ENCODE measurements around the gene ARL14EPL. TPM values are rescaled to one million over a fixed set of nuclear protein-coding genes. Genes with fewer than 3 reads are reported as not detected.
"Not testable (repeated sequence)": the region's sequence is repeated elsewhere in the genome, so short reads cannot be mapped to it uniquely, and the experiment has no call there.

The ARL14EPL gene
- total RNA-seq, 1 donor from 2014 or later, result not detected

DNA sequence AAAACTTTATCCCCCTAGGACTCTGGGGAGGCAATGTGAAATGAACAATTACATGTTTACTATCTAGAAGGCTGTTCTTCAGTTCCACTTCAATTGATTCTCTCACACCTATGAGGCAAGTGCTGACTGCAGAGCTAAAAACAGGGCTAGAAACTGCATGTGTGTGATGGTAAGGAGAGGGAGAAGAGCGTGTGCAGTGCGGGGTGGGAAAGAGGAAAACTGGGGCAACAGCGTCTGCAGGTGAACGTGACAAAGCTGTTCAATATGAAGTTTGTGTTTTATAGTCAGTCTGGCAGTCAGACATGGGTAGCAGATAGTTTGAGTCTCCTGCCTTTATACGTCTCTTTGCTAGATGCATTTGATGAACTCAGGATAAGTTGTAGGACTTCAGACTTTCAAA lies 45.9 kb downstream of the ARL14EPL start:
- no peak overlapping the region for H3K4me3 ChIP-seq (ENCODE audit: low read length in 3 of 3)
- no peak overlapping the region for H3K27ac ChIP-seq (ENCODE audit: low read depth, low read length)
- H3K36me3 ChIP-seq (ENCODE audit: control insufficient read depth in 3 of 3, insufficient read depth in 3 of 3, low read length in 3 of 3), result no peaks in the 10 kb centered on the region
- no peaks in the 10 kb centered on the region for H3K27me3 ChIP-seq (ENCODE audit: control insufficient read depth in 3 of 3, insufficient read depth in 3 of 3, low read length in 3 of 3)
- no peaks in the 10 kb centered on the region for H3K4me1 ChIP-seq (ENCODE audit: control insufficient read depth in 3 of 3, insufficient read depth in 3 of 3, low read length in 3 of 3)
- H3K9ac ChIP-seq (ENCODE audit: low read depth in 1 of 3, low read length in 3 of 3), result no peak overlapping the region
- no peaks in the 10 kb centered on the region for H3K9me3 ChIP-seq (ENCODE audit: control insufficient read depth in 3 of 3, low read length in 3 of 3)

DNA sequence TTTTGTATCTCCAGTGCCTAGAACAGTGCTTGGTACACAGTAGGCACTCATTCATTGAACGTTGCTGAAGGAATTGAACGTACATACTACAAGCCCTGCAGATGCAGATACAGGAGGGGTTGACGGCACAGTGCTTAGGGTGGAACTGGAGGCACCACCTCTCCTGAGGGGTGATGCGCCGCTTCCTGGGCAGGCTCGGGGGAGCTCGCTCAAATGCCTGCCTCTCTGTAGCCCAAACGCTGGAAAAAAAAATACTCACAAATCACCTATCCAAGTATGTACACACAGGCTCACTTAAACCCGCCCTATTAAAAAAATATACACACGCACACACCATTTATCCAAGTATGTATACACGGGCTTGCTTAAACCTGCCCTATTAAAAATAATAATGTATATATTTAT lies 52.0 kb downstream of the ARL14EPL start:
- H3K27ac ChIP-seq (ENCODE audit: low read depth, low read length), result no peak overlapping the region

DNA sequence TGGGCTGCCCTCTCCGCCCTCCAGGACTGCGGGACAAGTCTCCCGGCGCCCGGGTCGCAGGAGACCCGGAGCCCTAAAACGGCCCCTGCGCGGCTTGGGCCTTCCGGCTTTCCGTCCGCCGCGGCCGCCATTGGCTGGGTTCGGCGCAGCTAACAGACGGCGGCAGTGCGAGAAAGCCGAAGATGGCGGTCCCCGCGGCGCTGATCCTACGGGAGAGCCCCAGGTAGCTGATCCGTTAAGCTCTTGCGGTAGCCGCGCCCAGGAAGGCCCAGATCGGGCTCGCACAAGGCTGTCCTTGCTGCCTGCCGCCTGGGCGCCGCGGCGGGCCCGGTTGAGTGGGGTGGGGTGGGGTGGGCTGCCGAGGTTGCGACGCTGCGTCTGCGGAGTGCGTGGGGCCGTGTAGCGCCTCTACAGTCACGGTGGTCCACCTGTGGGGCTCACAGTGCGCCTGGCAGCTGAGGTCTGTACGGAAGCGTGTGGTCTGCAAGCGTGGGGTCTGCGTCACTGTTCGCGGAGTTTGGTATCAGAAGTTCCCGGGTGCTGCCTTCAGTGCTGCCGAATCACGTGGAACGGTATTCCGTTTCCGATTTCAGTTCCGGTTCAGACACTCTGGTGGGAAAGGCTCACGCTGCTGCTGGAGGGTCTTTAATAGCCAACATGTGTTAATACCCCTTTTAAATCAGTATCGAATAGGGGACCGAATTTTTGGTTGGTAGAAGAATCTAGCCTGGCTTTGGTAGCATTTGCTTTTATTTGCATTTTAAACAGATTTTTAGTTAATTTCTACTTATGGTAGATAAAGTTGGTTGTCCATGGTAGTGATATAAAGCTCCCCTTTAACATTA lies 52.8 kb downstream of the ARL14EPL start, which contains the start of gene COMMD10:
COMMD10 (plus strand) TSS at position 155 of the 845 bp plus-strand sequence.
- Histone ChIP-seq H3K4me1 (ENCODE audit: control insufficient read depth in 3 of 3, insufficient read depth in 3 of 3, low read length in 3 of 3) (peaks cover 7 to 13% (median 12%) of the 10 kb centered on the region in 3 donors), H3K27ac (ENCODE audit: low read depth, low read length) (peak within 1 kb of the TSS; percentile 74), H3K27me3 (ENCODE audit: control insufficient read depth in 3 of 3, insufficient read depth in 3 of 3, low read length in 3 of 3) (no peaks in the 10 kb centered on the region), H3K9me3 (ENCODE audit: control insufficient read depth in 3 of 3, low read length in 3 of 3) (no peaks in the 10 kb centered on the region), H3K36me3 (ENCODE audit: control insufficient read depth in 3 of 3, insufficient read depth in 3 of 3, low read length in 3 of 3) (peaks cover 4 to 15% (median 5%) of the 10 kb centered on the region in 3 donors), H3K9ac (ENCODE audit: low read depth in 1 of 3, low read length in 3 of 3) (peak within 1 kb of the TSS; percentile 90 to 96 (median 94)), H3K4me3 (ENCODE audit: low read length in 3 of 3) (peak within 1 kb of the TSS; percentile 97 to 98 (median 98))

More for the DNA sequence above, 52.0 kb downstream of the ARL14EPL start:
- Histone ChIP-seq H3K9me3 (ENCODE audit: control insufficient read depth in 3 of 3, low read length in 3 of 3) (no peaks in the 10 kb centered on the region), H3K9ac (ENCODE audit: low read depth in 1 of 3, low read length in 3 of 3) (peak overlapping the region; percentile 90 to 96 (median 94)), H3K4me1 (ENCODE audit: control insufficient read depth in 3 of 3, insufficient read depth in 3 of 3, low read length in 3 of 3) (peaks cover 7 to 13% (median 12%) of the 10 kb centered on the region in 3 donors), H3K36me3 (ENCODE audit: control insufficient read depth in 3 of 3, insufficient read depth in 3 of 3, low read length in 3 of 3) (peaks cover 4 to 15% (median 5%) of the 10 kb centered on the region in 3 donors), H3K27me3 (ENCODE audit: control insufficient read depth in 3 of 3, insufficient read depth in 3 of 3, low read length in 3 of 3) (no peaks in the 10 kb centered on the region), H3K4me3 (ENCODE audit: low read length in 3 of 3) (peak overlapping the region; percentile 97 to 98 (median 98))

DNA sequence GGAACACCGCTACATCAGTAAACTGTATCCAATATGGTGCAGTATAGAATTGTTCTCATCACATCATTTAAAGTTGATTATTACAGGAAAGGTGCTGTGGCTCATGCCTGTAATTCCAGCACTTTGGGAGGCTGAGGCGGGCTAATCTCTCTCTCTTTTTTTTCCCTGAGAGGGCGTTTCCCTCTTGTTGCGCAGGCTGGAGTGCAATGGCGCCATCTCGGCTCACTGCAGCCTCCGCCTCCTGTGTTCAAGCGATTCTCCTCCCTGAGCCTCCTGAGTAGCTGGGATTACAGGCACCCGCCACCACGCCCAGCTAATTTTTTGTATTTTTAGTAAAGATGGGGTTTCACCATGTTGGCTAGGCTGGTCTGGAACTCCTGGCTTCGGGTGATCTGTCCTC lies 54.0 kb downstream of the ARL14EPL start:
- H3K9ac ChIP-seq (ENCODE audit: low read depth in 1 of 3, low read length in 3 of 3); H3K9me3 ChIP-seq (ENCODE audit: control insufficient read depth in 3 of 3, low read length in 3 of 3); H3K27me3 ChIP-seq (ENCODE audit: control insufficient read depth in 3 of 3, insufficient read depth in 3 of 3, low read length in 3 of 3); H3K27ac ChIP-seq (ENCODE audit: low read depth, low read length): not testable (repeated sequence)
- Histone ChIP-seq H3K36me3 (ENCODE audit: control insufficient read depth in 3 of 3, insufficient read depth in 3 of 3, low read length in 3 of 3) (peaks cover 4 to 18% (median 5%) of the 10 kb centered on the region in 3 donors), H3K4me3 (ENCODE audit: low read length in 3 of 3) (peak overlapping the region in 2 of 3 donors; percentile 97 to 98), H3K4me1 (ENCODE audit: control insufficient read depth in 3 of 3, insufficient read depth in 3 of 3, low read length in 3 of 3) (peaks cover 7 to 13% (median 12%) of the 10 kb centered on the region in 3 donors)

DNA sequence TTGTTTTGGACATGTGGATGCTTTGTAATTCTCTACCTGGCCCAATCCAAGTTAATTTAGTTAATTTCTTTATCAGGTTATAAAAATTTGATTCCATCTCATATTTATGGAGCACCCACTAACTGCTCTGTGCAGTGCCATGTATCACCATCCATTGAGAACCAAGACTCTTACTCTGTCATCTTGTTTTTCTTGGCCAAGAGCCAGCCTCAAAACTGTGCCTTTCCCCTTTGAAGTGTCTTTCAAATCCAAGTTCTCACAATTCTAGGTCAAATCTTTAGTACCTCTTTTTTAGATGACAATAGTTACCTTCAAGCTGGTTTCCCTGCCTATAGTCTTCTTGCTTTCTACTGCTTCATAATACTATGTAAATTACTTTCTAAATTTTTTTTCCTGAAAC lies 55.8 kb downstream of the ARL14EPL start:
- Histone ChIP-seq H3K4me3 (ENCODE audit: low read length in 3 of 3) (no peak overlapping the region), H3K27ac (ENCODE audit: low read depth, low read length) (no peak overlapping the region), H3K9ac (ENCODE audit: low read depth in 1 of 3, low read length in 3 of 3) (no peak overlapping the region), H3K27me3 (ENCODE audit: control insufficient read depth in 3 of 3, insufficient read depth in 3 of 3, low read length in 3 of 3) (no peaks in the 10 kb centered on the region), H3K9me3 (ENCODE audit: control insufficient read depth in 3 of 3, low read length in 3 of 3) (no peaks in the 10 kb centered on the region), H3K4me1 (ENCODE audit: control insufficient read depth in 3 of 3, insufficient read depth in 3 of 3, low read length in 3 of 3) (peaks cover 7 to 13% (median 12%) of the 10 kb centered on the region in 3 donors), H3K36me3 (ENCODE audit: control insufficient read depth in 3 of 3, insufficient read depth in 3 of 3, low read length in 3 of 3) (peaks cover 4 to 26% (median 12%) of the 10 kb centered on the region in 3 donors)

DNA sequence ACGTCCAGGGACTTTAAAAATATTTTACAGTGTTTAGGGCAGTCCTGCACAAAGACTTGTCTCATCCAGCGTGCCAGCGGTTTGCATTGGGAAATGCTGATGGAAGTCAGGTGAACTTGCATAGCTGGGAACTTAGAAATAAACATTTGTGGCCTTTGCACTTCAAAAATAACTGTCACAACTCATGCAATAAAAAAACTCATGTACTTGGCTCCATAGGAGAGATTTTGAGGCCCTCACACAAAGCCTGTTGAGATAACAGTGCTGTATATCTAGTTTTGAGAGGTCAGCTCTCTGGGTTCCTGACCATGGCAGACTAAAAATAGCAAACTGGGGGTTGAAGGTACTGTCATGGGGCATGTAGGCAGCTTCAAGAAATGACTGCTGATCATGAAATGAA lies 58.0 kb downstream of the ARL14EPL start:
- no peak overlapping the region for H3K9ac ChIP-seq (ENCODE audit: low read depth in 1 of 3, low read length in 3 of 3)
- H3K4me3 ChIP-seq (ENCODE audit: low read length in 3 of 3), result no peak overlapping the region
- no peaks in the 10 kb centered on the region for H3K9me3 ChIP-seq (ENCODE audit: control insufficient read depth in 3 of 3, low read length in 3 of 3)
- H3K36me3 ChIP-seq (ENCODE audit: control insufficient read depth in 3 of 3, insufficient read depth in 3 of 3, low read length in 3 of 3), result peaks cover 6 to 41% (median 34%) of the 10 kb centered on the region in 3 donors
- H3K4me1 ChIP-seq (ENCODE audit: control insufficient read depth in 3 of 3, insufficient read depth in 3 of 3, low read length in 3 of 3), result peaks cover 0 to 6% (median 4%) of the 10 kb centered on the region in 3 donors
- no peaks in the 10 kb centered on the region for H3K27me3 ChIP-seq (ENCODE audit: control insufficient read depth in 3 of 3, insufficient read depth in 3 of 3, low read length in 3 of 3)
- no peak overlapping the region for H3K27ac ChIP-seq (ENCODE audit: low read depth, low read length)

DNA sequence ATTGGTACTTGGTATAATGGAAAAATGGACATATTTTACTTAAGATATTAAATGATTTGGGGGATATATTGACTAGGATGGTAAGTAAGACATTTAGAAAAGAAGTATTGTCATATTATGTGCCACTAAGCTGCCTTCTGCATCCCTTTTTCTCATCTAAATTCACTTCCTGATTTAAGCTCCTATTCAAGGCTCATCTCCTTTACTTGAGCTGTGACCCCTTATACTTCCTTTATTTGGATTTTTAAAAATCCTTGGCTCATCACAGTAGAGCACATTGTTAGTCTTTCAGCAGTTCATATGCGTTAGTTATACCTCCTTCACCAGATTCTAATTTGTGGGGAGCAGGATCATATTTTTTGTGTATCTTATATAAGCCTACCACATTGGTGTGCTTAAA lies 59.1 kb downstream of the ARL14EPL start:
- Histone ChIP-seq H3K9ac (ENCODE audit: low read depth in 1 of 3, low read length in 3 of 3) (no peak overlapping the region), H3K4me3 (ENCODE audit: low read length in 3 of 3) (no peak overlapping the region), H3K4me1 (ENCODE audit: control insufficient read depth in 3 of 3, insufficient read depth in 3 of 3, low read length in 3 of 3) (no peaks in the 10 kb centered on the region), H3K27ac (ENCODE audit: low read depth, low read length) (no peak overlapping the region), H3K27me3 (ENCODE audit: control insufficient read depth in 3 of 3, insufficient read depth in 3 of 3, low read length in 3 of 3) (no peaks in the 10 kb centered on the region), H3K36me3 (ENCODE audit: control insufficient read depth in 3 of 3, insufficient read depth in 3 of 3, low read length in 3 of 3) (peaks cover 6 to 43% (median 34%) of the 10 kb centered on the region in 3 donors), H3K9me3 (ENCODE audit: control insufficient read depth in 3 of 3, low read length in 3 of 3) (no peaks in the 10 kb centered on the region)

DNA sequence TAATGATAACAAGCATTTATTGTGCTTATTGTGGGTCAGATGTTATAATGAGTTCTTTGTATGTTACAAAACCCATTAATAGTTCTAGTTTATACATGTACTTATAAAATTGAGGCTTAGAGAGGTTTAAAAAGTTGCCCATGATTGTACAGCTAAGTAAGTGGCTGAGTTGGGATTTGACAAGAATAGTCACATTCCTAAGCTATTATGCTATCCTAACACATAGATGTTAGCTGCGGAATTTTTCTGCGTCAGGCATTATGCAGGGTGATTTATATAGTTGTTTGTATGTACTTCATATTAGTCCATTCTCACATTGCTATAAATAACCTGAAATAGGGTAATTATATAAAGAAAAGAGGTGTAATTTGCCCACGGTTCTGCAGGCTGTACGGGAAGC lies 65.0 kb downstream of the ARL14EPL start:
- no peak overlapping the region for H3K9ac ChIP-seq (ENCODE audit: low read depth in 1 of 3, low read length in 3 of 3)
- H3K36me3 ChIP-seq (ENCODE audit: control insufficient read depth in 3 of 3, insufficient read depth in 3 of 3, low read length in 3 of 3), result peaks cover 2 to 30% (median 27%) of the 10 kb centered on the region in 3 donors
- H3K27me3 ChIP-seq (ENCODE audit: control insufficient read depth in 3 of 3, insufficient read depth in 3 of 3, low read length in 3 of 3), result no peaks in the 10 kb centered on the region
- H3K4me1 ChIP-seq (ENCODE audit: control insufficient read depth in 3 of 3, insufficient read depth in 3 of 3, low read length in 3 of 3), result no peaks in the 10 kb centered on the region
- no peak overlapping the region for H3K4me3 ChIP-seq (ENCODE audit: low read length in 3 of 3)
- no peak overlapping the region for H3K27ac ChIP-seq (ENCODE audit: low read depth, low read length)
- H3K9me3 ChIP-seq (ENCODE audit: control insufficient read depth in 3 of 3, low read length in 3 of 3), result no peaks in the 10 kb centered on the region

DNA sequence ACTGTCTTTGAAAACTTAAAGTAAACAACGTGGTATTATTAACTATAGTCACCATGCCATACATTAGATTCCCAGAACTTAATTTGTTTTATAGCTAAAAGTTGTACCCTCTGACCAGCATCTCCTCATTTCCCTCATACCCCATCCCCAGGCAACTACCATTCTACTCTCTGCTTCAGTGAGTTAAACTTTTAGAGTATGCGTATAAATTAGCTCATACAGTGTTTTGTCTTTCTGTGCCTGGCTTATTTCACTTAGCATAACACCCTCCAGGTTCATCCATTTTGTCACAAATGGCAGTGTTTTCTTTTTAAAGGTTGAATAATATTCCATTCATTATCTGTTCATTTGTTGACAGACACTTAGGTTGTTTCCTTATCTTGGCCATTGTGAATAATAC lies 66.7 kb downstream of the ARL14EPL start:
- Histone ChIP-seq H3K36me3 (ENCODE audit: control insufficient read depth in 3 of 3, insufficient read depth in 3 of 3, low read length in 3 of 3) (peaks cover 0 to 14% (median 12%) of the 10 kb centered on the region in 3 donors), H3K27ac (ENCODE audit: low read depth, low read length) (no peak overlapping the region), H3K9me3 (ENCODE audit: control insufficient read depth in 3 of 3, low read length in 3 of 3) (no peaks in the 10 kb centered on the region), H3K27me3 (ENCODE audit: control insufficient read depth in 3 of 3, insufficient read depth in 3 of 3, low read length in 3 of 3) (no peaks in the 10 kb centered on the region), H3K4me3 (ENCODE audit: low read length in 3 of 3) (no peak overlapping the region), H3K9ac (ENCODE audit: low read depth in 1 of 3, low read length in 3 of 3) (no peak overlapping the region), H3K4me1 (ENCODE audit: control insufficient read depth in 3 of 3, insufficient read depth in 3 of 3, low read length in 3 of 3) (no peaks in the 10 kb centered on the region)

DNA sequence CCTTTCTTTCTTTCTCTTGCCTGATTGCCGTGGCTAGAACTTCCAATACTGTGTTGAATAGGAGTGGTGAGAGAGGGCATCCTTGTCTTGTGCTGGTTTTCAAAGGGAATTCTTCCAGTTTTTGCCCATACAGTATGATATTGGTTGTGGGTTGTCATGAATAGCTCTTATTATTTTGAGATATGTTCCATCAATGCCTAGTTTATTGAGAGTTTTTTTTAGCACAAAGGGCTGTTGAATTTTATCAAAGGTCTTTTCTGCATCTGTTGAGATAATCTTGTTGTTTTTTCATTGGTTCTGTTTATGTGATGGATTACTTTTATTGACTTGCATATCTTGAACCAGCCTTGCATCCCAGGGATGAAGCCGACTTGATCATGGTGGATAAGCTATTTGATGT lies 72.7 kb downstream of the ARL14EPL start:
- not testable (repeated sequence) for H3K4me3 ChIP-seq (ENCODE audit: low read length in 3 of 3); H3K9ac ChIP-seq (ENCODE audit: low read depth in 1 of 3, low read length in 3 of 3); H3K27me3 ChIP-seq (ENCODE audit: control insufficient read depth in 3 of 3, insufficient read depth in 3 of 3, low read length in 3 of 3); H3K4me1 ChIP-seq (ENCODE audit: control insufficient read depth in 3 of 3, insufficient read depth in 3 of 3, low read length in 3 of 3); H3K9me3 ChIP-seq (ENCODE audit: control insufficient read depth in 3 of 3, low read length in 3 of 3); H3K27ac ChIP-seq (ENCODE audit: low read depth, low read length); H3K36me3 ChIP-seq (ENCODE audit: control insufficient read depth in 3 of 3, insufficient read depth in 3 of 3, low read length in 3 of 3)

All from skeletal muscle tissue (tissue), 4 donors.